Adipocyte (in vitro differentiated cells): ENCODE measurements around the gene LRRC74A.

Experiments
- DNase-seq: peaks from one replicate; pipeline ENCODE4 v3.0.0-alpha.2; 2015; ENCODE audit warnings: low read depth
- H3K27me3 ChIP-seq: replicated peaks from 2 replicates; pipeline ENCODE4 v1.7.0; 2013; ENCODE audit warnings: mild to moderate bottlenecking, low read length, moderate library complexity; ENCODE audit not compliant: control insufficient read depth, insufficient read depth
- H3K36me3 ChIP-seq: 2 replicates; pipeline ENCODE4 v1.7.0; 2013; ENCODE audit warnings: low read length, mild to moderate bottlenecking, moderate library complexity; ENCODE audit not compliant: control insufficient read depth, insufficient read depth, severe bottlenecking
- H3K4me1 ChIP-seq: 2 replicates; pipeline ENCODE4 v1.7.0; 2013; ENCODE audit warnings: mild to moderate bottlenecking, low read length, moderate library complexity; ENCODE audit not compliant: control insufficient read depth, insufficient read depth
- H3K4me3 ChIP-seq: 2 replicates; pipeline ENCODE4 v1.7.0; 2013; ENCODE audit warnings: mild to moderate bottlenecking, low read length, moderate library complexity
- H3K9ac ChIP-seq: 2 replicates; pipeline ENCODE4 v1.7.0; 2013; ENCODE audit warnings: mild to moderate bottlenecking, low read length, moderate library complexity
- H3K9me3 ChIP-seq: 2 replicates; pipeline ENCODE4 v1.7.0; 2013; ENCODE audit warnings: mild to moderate bottlenecking, low read length, moderate library complexity; ENCODE audit not compliant: control insufficient read depth

Gene LRRC74A

DNA sequence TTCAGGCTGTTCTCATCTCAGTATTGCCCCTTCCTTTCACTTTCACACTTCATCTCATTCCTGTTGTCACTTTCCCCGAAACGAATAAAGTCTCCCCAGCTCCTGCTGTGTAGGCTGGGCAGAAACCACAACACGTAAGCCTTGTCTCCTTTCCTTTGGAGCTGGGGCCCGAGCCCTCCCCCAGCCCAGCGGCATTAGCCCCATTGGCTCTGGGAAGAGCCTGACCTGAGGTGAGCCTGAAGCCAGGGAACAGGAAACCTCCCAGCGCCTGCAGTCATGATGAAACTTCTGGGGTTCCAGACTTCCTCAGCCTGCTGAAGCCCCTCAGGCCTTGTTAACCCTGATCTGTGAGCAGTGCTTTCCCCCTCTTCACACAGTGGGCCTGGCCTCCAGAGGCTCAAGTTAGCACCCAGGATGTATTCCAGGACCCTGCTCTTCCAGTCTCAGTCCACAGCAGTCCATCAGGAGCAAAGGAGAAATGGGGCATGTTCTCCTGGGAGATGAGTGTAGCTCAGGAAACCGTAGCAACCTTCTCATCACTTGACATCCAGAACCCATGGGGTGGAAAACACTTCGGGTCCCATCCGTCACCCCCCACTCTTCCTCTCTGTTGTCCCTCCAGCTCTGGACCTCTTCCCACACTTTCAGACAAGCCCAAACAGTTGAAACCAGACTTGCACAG lies 43.2 kb upstream of the LRRC74A start:
- H3K9ac ChIP-seq, result no peak overlapping the region
- peaks cover 2% of the 10 kb centered on the region for H3K4me1 ChIP-seq
- H3K4me3 ChIP-seq, result no peak overlapping the region
- H3K36me3 ChIP-seq, result peaks cover 19% of the 10 kb centered on the region
- DNase-seq, result no peak
- H3K27me3 ChIP-seq, result no peaks in the 10 kb centered on the region
- H3K9me3 ChIP-seq, result no peaks in the 10 kb centered on the region

DNA sequence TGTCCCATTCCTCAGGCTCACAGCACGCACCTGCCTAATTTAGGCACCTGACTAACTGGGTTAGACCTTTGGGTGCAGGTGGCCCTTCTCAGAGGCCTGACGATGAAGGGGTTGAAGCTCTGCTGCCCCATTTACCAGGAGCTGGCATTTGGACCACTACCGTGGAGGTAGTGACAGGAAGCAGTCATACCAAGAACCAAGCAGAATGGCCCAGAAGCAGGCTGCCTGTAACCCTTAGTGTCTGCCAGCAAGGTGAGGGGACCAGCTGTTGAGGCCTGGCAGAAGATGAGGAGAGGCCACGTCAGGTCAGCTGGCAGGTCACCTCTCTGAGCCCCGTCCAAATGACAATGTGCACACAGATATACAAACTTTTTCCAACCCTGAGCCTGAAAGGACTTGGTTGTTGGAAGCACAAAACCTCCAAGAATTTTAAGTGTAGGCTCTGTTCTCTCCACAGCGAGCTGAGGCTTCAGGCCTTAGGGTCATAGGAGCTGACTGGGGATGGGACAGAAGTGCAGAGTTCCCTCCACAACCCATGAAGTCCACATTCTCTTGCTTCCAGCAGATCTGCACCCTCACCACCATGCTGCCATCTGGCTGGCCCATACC lies 41.8 kb upstream of the LRRC74A start:
- Histone ChIP-seq H3K27me3 (no peaks in the 10 kb centered on the region), H3K36me3 (peaks cover 28% of the 10 kb centered on the region), H3K9ac (no peak overlapping the region), H3K4me3 (no peak overlapping the region), H3K9me3 (no peaks in the 10 kb centered on the region), H3K4me1 (peaks cover 2% of the 10 kb centered on the region)
- no peak for DNase-seq

DNA sequence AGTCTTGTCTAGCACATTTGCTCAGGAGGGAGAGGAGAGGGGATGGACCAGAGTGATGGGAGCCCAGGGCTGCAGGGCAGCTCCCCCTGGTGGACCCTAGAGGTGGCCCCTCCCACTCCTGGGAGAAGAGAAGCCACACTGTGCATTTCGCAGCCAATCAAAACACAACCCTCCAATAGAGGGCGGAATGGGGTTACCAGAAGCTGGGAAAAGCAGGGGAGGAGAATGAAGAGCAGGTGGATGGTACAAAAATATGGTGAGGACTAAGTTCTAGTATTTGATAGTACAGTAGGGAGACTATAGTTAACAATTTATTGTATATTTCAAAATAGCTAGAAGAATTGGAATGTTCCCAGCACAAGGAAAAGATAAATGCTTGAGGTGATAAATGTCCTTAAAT lies 41.3 kb upstream of the LRRC74A start:
- H3K4me3 ChIP-seq, result no peak overlapping the region
- H3K36me3 ChIP-seq, result peaks cover 28% of the 10 kb centered on the region
- H3K9me3 ChIP-seq, result no peaks in the 10 kb centered on the region
- no peaks in the 10 kb centered on the region for H3K27me3 ChIP-seq
- peak; percentile 70 for DNase-seq
- no peak overlapping the region for H3K9ac ChIP-seq
- H3K4me1 ChIP-seq, result peaks cover 2% of the 10 kb centered on the region

DNA sequence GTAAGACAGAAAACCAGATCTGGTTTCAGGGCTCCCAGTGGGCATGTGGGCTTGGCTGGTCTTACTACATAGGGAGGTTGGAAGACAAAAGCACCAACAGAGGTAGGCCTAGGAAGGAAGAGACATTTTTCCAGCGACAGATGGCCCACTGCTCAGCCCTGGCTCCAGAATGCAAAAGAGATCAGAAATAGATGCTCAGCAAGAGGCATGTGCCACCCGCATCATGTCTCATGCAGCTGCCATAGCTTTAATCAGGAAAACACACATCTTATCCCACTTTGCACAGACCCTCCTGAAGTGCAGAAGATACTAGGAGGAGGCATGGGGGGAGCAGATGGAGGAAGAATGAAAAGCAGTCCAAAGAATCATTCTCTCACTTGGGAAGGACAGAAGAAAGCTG lies 39.6 kb upstream of the LRRC74A start:
- Histone ChIP-seq H3K36me3 (peaks cover 28% of the 10 kb centered on the region), H3K9ac (no peak overlapping the region), H3K27me3 (no peaks in the 10 kb centered on the region), H3K4me3 (no peak overlapping the region), H3K9me3 (no peaks in the 10 kb centered on the region), H3K4me1 (peaks cover 2% of the 10 kb centered on the region)
- DNase-seq, result no peak

DNA sequence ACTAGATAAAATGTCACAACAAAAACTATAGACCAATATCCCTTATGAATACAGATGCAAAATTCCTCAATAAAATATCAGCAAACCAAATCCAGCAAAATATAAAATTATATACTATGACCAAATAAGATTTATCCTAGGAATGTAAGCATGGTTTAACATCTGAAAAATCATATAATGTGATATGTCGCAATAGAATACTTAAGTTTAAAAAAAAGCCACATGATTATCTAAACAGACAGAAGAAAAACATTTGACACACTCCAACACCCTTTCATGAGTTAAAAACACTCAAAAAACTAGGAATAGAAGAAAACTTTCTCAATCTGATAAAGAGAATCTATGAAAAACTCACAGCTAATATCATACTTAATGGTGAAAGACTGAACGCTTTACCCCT lies 33.8 kb upstream of the LRRC74A start:
- Histone ChIP-seq H3K4me3 (no peak overlapping the region), H3K36me3 (peaks cover 19% of the 10 kb centered on the region), H3K9me3 (no peaks in the 10 kb centered on the region), H3K9ac (no peak overlapping the region), H3K4me1 (no peaks in the 10 kb centered on the region), H3K27me3 (no peaks in the 10 kb centered on the region)
- peak; percentile 36 for DNase-seq

DNA sequence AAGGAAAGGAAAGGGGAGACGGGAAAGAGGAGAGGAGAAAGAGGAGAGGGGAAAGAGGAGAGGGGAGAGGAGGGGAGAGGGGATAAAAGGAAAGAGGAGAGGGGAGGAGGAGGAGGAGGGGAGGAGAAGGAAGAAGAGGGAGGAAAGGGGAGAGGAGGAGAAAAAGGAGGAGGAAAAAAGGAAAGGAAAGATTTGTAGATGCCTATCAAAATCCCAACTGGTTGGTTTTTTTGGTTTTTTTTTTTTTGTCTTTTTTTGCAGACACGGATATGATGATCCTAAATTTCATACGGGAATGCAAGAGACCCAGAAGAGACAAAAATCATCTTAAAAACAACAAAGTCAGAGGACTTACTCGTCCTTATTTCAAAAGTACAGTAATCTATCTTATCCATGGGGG lies 32.9 kb upstream of the LRRC74A start:
- H3K27me3 ChIP-seq, result no peaks in the 10 kb centered on the region
- DNase-seq, result no peak
- no peak overlapping the region for H3K4me3 ChIP-seq
- no peak overlapping the region for H3K9ac ChIP-seq
- H3K36me3 ChIP-seq, result peaks cover 14% of the 10 kb centered on the region
- H3K4me1 ChIP-seq, result no peaks in the 10 kb centered on the region
- H3K9me3 ChIP-seq, result no peaks in the 10 kb centered on the region

DNA sequence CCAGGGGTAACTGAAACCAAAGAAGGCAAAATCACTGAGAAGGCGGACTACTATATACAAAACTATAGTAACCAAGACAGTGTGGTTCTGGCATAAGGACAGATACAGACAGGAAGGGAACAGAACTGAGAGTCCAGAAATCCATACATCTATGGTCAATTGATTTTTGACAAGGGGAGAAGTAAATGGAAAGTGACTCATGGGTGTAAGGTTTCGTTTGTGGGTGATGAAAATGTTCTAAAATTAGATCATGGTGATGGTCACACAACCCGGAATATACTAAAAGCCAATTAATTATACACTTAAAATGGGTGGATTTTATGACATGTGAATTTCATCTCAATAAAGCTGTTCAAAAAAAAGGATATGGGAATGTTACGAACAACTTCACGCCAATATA lies 32.3 kb upstream of the LRRC74A start:
- DNase-seq, result no peak
- peaks cover 12% of the 10 kb centered on the region for H3K36me3 ChIP-seq
- no peak overlapping the region for H3K4me3 ChIP-seq

DNA sequence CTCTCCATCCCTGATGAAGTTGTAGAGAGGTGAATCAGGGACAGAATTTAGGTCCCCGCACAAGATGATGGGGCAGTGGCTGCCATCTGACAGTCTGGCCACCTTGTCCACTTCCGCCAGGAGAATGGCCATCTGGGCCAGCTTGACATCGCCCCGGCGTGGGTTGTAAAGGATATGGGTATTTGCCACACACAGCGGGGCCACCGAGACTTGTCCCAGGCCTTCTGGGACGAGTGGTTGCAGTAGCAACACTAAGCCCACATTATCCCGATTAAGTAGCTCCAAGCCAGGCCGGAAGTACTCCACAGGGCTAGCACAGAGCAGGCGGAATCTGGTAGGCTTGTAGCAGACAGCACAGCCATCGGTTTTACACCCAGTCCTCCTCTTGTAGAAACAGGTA lies 19.8 kb upstream of the LRRC74A start:
- Histone ChIP-seq H3K9me3 (no peaks in the 10 kb centered on the region), H3K4me3 (no peak overlapping the region), H3K36me3 (peaks cover 57% of the 10 kb centered on the region), H3K4me1 (peaks cover 10% of the 10 kb centered on the region), H3K27me3 (no peaks in the 10 kb centered on the region), H3K9ac (no peak overlapping the region)
- DNase-seq, result no peak

More for the DNA sequence above, 32.3 kb upstream of the LRRC74A start:
- no peak overlapping the region for H3K9ac ChIP-seq
- no peaks in the 10 kb centered on the region for H3K4me1 ChIP-seq
- H3K9me3 ChIP-seq, result no peaks in the 10 kb centered on the region
- H3K27me3 ChIP-seq, result no peaks in the 10 kb centered on the region

GRCh38 chr14:76808011-76808410 lies 18.2 kb upstream of the LRRC74A start:
- no peak for DNase-seq
- Histone ChIP-seq H3K4me3 (no peak overlapping the region), H3K9ac (no peak overlapping the region), H3K27me3 (no peaks in the 10 kb centered on the region), H3K9me3 (no peaks in the 10 kb centered on the region), H3K4me1 (peaks cover 16% of the 10 kb centered on the region), H3K36me3 (peaks cover 48% of the 10 kb centered on the region)

DNA sequence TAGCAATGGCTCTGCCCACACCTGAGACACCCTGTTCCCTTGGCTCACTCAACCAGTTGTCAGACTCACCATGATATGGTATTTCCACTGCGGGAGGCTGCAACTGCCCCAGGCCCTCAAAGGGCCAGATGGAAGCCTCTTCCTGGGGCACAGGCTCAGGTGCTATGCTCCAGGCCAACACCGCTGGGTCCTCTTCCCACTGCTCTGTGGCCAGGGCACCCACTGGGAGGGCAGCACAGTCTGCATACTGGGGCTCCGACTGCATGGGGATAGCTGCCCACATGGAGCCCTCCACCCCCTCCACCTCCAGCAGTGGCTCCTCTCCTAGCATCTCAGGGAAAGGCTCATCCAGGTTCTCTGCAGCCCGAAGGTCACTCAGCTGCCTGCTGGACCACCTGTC lies 17.2 kb upstream of the LRRC74A start:
- peaks cover 16% of the 10 kb centered on the region for H3K4me1 ChIP-seq
- H3K9me3 ChIP-seq, result no peaks in the 10 kb centered on the region
- no peak for DNase-seq
- no peak overlapping the region for H3K4me3 ChIP-seq
- H3K9ac ChIP-seq, result no peak overlapping the region
- peaks cover 38% of the 10 kb centered on the region for H3K36me3 ChIP-seq
- no peaks in the 10 kb centered on the region for H3K27me3 ChIP-seq

DNA sequence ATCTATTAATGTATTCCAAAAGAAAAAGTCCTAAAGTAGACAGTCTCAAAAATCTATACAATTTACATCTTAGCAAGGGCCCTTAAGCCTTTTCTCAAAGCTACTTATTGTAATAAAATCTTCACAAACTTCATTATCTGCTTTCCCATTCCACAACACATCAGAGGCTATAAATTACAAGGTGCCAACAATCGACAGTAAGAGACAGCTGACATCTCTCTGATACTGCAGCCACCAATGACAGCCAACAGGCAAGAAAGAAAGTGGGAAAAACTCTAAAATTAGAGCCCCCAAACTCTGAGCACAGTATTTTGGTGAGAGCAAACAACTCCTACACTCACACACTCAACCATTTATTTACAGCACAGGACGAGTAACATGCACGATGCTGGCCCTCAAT lies 15.7 kb upstream of the LRRC74A start:
- no peak for DNase-seq
- peak overlapping the region; percentile 82 for H3K9ac ChIP-seq
- peak overlapping the region; percentile 87 for H3K4me3 ChIP-seq
- H3K4me1 ChIP-seq, result peaks cover 16% of the 10 kb centered on the region
- no peaks in the 10 kb centered on the region for H3K27me3 ChIP-seq
- no peaks in the 10 kb centered on the region for H3K9me3 ChIP-seq
- H3K36me3 ChIP-seq, result peaks cover 28% of the 10 kb centered on the region
